Panc1 (cell line): Measurements from ENCODE around the gene RMND5B. TPM values are rescaled to one million over a fixed set of nuclear protein-coding genes. Genes with fewer than 3 reads are reported as not detected.

ENCODE experiments used
- ATAC-seq: fragments of 200-7000 bp; cut with Tn5 transposase; 2 replicates; pipeline ENCODE4 v1.9.1; 2020; ENCODE audit warnings: mild to moderate bottlenecking, moderate library complexity
- BruUV-seq: library from RNA; stranded (reverse); fragments of 400-500 nt; replicated peaks from 2 replicates; lab custom pipeline; 2021; lab: Mats Ljungman, UMichigan
- CTCF ChIA-PET: fragments of 300-600 bp; sonication (Branson Sonifier 250); formaldehyde crosslinking; loops from one replicate; lab custom pipeline; 2022; ENCODE audit warnings: antibody characterized with exemption; lab: Charles Lee
- POLR2A ChIA-PET: fragments of 300-600 bp; sonication (Branson Sonifier 250); formaldehyde crosslinking; loops from one replicate; lab custom pipeline; 2022; ENCODE audit warnings: antibody characterized with exemption; lab: Charles Lee
- DNase-seq: peaks from one replicate; pipeline ENCODE4 v3.0.0-alpha.2; 2010; ENCODE audit warnings: low read depth, low spot score
- H3K27ac ChIP-seq: 2 replicates; pipeline ENCODE4 v1.5.1; 2011; ENCODE audit warnings: mild to moderate bottlenecking, low read length, inconsistent platforms
- H3K27me3 ChIP-seq: fragments of 200-500 bp; sonication (Bioruptor generic); 2 replicates; pipeline ENCODE4 v1.6.0; 2014; ENCODE audit warnings: low read length, inconsistent platforms; ENCODE audit not compliant: control insufficient read depth, insufficient read depth
- H3K36me3 ChIP-seq: fragments of 200-500 bp; sonication (Bioruptor generic); 2 replicates; pipeline ENCODE4 v1.5.1; 2014; ENCODE audit warnings: inconsistent platforms, mild to moderate bottlenecking, low read length, moderate library complexity; ENCODE audit not compliant: control insufficient read depth, insufficient read depth
- H3K4me1 ChIP-seq: 2 replicates; pipeline ENCODE4 v1.5.1; 2011; ENCODE audit warnings: inconsistent platforms, mild to moderate bottlenecking, low read length, moderate library complexity; ENCODE audit not compliant: control insufficient read depth, insufficient read depth
- H3K4me3 ChIP-seq, 2 experiments: 2 replicates each; pipeline ENCODE4 v1.5.1; 2011 to 2012; ENCODE audit warnings: low read depth in 2 of 2, low read length in 2 of 2, mild to moderate bottlenecking in 2 of 2, inconsistent platforms in 1 of 2, moderate library complexity in 1 of 2
- H3K9me3 ChIP-seq: fragments of 200-500 bp; sonication (Bioruptor generic); 2 replicates; pipeline ENCODE4 v1.5.1; 2014; ENCODE audit warnings: low read depth, mild to moderate bottlenecking, inconsistent platforms, low read length, moderate library complexity; ENCODE audit not compliant: control insufficient read depth, insufficient read depth
- CTCF ChIP-seq: fragments of 450-650 bp; IDR thresholded peaks from 2 replicates; pipeline ENCODE4 v1.5.1; 2017; ENCODE audit warnings: mild to moderate bottlenecking
- POLR2AphosphoS5 ChIP-seq: IDR thresholded peaks from 2 replicates; pipeline ENCODE4 v1.6.1; 2012; ENCODE audit warnings: mild to moderate bottlenecking, low read depth, low read length, moderate library complexity
- SIN3A ChIP-seq: IDR thresholded peaks from 2 replicates; pipeline ENCODE4 v1.6.1; 2012; ENCODE audit warnings: low read depth, mild to moderate bottlenecking, low read length, moderate library complexity, borderline replicate concordance; ENCODE audit not compliant: insufficient read depth
- TCF7L2 ChIP-seq: IDR thresholded peaks from 2 replicates; pipeline ENCODE4 v1.6.1; 2011; ENCODE audit warnings: mild to moderate bottlenecking, low read depth, low read length, inconsistent platforms
- in situ Hi-C: cut with HindIII; loops from 2 replicates; pipeline ENCODE4 v1.10.0; 2016; ENCODE audit warnings: low sequenced_read_pairs, low pct_unique_long_range_greater_than_20kb
- intact Hi-C: fragments of 100-400 bp; cut with micrococcal nuclease; formaldehyde crosslinking; loops from one replicate; pipeline ENCODE4 v1.10.0; 2022; ENCODE audit not compliant: unreplicated experiment
- total RNA-seq: library from RNA; stranded (reverse); gene quantifications from one replicate; pipeline ENCODE4 v1.2.1, GENCODE V29; 2021; ENCODE audit not compliant: unreplicated experiment
- TF ChIP-seq, protein P1 (sequence below), 2 experiments: IDR thresholded peaks; 2 replicates each; pipeline ENCODE4 v1.6.1; 2011 to 2012; ENCODE audit warnings: low read depth in 2 of 2, control low read depth in 1 of 2, low read length in 1 of 2, mild to moderate bottlenecking in 1 of 2, moderate library complexity in 1 of 2; ENCODE audit not compliant: insufficient read depth in 1 of 2

RMND5B gene
- total RNA-seq, 1 experiment from 2014 or later: 40.8 TPM

DNA sequence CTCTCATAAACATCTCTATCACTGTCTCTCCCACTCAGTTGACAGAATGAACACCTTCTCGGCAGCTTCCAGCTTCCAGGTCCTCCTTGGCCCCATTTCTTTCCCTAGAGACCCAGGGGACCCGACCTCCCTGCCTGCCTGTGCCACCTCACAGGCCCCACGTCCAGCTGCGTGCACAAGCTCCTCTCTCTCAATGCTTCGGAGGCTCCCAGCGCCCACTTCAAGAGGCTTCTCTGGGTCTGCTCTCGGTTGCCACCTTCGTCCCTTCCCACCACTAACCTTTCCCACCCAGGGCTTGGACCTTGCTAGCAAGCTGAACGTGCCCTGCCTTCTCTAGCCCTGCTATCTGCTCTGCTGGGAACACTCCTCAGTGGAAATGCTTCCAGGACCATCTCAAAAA, 20.3 kb upstream of the RMND5B start:
- Histone ChIP-seq H3K4me1 (peaks cover 6% of the 10 kb centered on the region), H3K4me3 (no peak overlapping the region), H3K27ac (no peak overlapping the region), H3K36me3 (no peaks in the 10 kb centered on the region), H3K9me3 (no peaks in the 10 kb centered on the region), H3K27me3 (no peaks in the 10 kb centered on the region; the same call in 1 of the 2 replicates)
- ChIA-PET CTCF (no interaction called here), POLR2A (no interaction called here)
- in situ Hi-C loops (no loop called here), intact Hi-C loops (no loop called here)
- ATAC-seq (no peak), DNase-seq (no peak)
- TF ChIP-seq TCF7L2: no peak
- TF ChIP-seq CTCF: no peak
- TF ChIP-seq, protein P1, sequence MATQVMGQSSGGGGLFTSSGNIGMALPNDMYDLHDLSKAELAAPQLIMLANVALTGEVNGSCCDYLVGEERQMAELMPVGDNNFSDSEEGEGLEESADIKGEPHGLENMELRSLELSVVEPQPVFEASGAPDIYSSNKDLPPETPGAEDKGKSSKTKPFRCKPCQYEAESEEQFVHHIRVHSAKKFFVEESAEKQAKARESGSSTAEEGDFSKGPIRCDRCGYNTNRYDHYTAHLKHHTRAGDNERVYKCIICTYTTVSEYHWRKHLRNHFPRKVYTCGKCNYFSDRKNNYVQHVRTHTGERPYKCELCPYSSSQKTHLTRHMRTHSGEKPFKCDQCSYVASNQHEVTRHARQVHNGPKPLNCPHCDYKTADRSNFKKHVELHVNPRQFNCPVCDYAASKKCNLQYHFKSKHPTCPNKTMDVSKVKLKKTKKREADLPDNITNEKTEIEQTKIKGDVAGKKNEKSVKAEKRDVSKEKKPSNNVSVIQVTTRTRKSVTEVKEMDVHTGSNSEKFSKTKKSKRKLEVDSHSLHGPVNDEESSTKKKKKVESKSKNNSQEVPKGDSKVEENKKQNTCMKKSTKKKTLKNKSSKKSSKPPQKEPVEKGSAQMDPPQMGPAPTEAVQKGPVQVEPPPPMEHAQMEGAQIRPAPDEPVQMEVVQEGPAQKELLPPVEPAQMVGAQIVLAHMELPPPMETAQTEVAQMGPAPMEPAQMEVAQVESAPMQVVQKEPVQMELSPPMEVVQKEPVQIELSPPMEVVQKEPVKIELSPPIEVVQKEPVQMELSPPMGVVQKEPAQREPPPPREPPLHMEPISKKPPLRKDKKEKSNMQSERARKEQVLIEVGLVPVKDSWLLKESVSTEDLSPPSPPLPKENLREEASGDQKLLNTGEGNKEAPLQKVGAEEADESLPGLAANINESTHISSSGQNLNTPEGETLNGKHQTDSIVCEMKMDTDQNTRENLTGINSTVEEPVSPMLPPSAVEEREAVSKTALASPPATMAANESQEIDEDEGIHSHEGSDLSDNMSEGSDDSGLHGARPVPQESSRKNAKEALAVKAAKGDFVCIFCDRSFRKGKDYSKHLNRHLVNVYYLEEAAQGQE (IDR thresholded peaks at IDR 0.05; ENCODE audit: insufficient read depth in 1 of 2, low read depth in 2 of 2, low read length in 1 of 2): no peak
- TF ChIP-seq SIN3A: no peak
- no TSS peak for BruUV-seq

- in situ Hi-C loops (no loop called here), intact Hi-C loops (no loop called here)
- H3K27me3 ChIP-seq: no peaks in the 10 kb centered on the region; the same call in 1 of the 2 replicates
- H3K4me1 ChIP-seq: peaks cover 14% of the 10 kb centered on the region
- no TSS peak for BruUV-seq
- H3K36me3 ChIP-seq: no peaks in the 10 kb centered on the region
- ChIA-PET POLR2A (no interaction called here), CTCF (no interaction called here)
- no peak overlapping the region for H3K27ac ChIP-seq
- TF ChIP-seq, protein P1 (IDR thresholded peaks at IDR 0.05; ENCODE audit: insufficient read depth in 1 of 2, low read depth in 2 of 2, low read length in 1 of 2): no peak
- TF ChIP-seq POLR2AphosphoS5: no peak
- no peak for TF ChIP-seq CTCF
- no peak for TF ChIP-seq TCF7L2
- TF ChIP-seq SIN3A: no peak
- H3K9me3 ChIP-seq: no peaks in the 10 kb centered on the region
- DNase-seq: no peak
- no peak overlapping the region for H3K4me3 ChIP-seq
- no peak for ATAC-seq
Observed at GRCh38 chr5:178111925-178112324, 18.9 kb upstream of the RMND5B start.
